ENCODE results near the gene RRP8.

RRP8 gene

GRCh38 chr11:6568191-6568918, 35.1 kb downstream of the RRP8 start:
- DNase-seq (ENCODE audit: low read depth in 2 of 2), result no peak

- DNase-seq (ENCODE audit: low read depth in 2 of 2), result no peak
These were observed 36.1 kb downstream of the RRP8 start for GRCh38 chr11:6567371-6567745.

GRCh38 chr11:6566704-6567370, 36.6 kb downstream of the RRP8 start:
- no peak for DNase-seq (ENCODE audit: low read depth in 2 of 2)

DNA sequence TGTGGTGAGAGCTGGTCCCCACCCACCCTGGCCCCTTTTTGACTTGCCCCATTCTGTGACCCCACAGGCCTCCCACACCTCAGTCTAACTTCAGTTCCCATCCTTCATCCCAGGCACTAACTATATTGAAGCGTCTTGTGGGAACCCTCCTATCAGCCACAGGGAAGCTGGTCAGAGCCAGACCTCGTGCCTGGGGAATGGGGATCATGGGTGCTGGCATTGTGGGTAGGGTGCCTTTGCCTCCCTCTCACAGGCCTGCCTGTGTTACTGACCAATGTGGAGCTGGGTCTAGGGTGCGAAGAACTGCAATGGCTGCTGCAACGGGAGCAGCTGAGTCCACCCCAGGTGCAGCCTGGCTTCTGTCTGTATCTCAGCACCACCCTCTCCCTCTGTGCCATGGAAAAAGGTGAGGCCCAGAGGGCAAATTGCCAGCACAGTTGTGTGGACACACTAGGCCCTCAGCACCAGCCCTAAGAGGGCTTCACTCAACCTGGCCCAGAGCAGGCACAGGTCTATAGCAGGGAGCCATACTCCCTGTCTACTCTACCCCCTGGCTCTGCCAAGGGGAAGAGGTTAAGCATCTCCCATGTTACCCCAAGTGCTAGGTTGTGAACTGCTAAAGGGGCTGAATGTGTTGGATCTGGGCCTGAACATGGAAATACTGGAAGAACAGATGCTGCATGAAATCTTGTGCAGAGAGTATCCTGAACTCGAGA, 37.3 kb downstream of the RRP8 start:
- DNase-seq (ENCODE audit: low read depth in 2 of 2), result no peak

DNA sequence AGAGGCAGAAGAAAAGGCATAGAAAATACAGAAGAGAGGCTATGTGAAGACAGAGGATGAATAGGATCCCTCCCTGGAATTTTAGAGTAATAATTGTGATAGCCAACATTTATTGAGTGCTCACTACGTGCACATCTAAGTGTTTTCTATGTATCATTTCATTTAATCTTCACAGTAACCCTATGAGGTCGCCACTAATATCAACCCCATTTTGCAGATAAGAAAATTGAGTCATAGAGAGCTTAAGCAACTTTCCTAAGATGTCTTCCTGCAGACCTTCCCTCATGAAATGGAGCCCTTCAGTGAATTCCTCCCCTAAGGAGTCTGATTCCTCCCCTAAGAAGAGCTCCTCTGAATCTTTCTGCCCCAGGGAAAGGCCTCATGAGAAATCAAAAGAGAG, 38.1 kb downstream of the RRP8 start:
- DNase-seq (ENCODE audit: low read depth in 2 of 2), result no peak

DNA sequence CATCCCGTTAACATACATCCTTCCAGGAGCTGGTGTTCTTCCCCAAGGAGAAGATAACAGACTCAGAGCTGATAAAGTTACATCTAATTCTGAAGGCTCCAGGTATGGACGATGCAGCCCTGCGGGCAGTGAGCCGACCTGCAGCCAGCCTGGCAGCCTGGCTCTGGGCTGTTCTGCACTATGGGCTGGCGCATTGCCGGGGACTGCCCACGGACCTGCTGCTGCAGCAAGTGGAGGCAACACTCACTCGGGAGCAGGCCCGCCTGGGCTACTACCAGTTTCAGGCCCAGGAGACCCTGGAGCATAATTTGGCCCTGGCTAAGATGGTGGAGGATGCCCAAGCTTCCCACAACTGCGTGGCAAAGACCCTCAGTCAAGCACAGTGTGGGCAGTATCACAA, 39.7 kb downstream of the RRP8 start:
- no peak for DNase-seq (ENCODE audit: low read depth in 2 of 2)

- DNase-seq (ENCODE audit: low read depth in 2 of 2), result no peak
These were observed 40.2 kb downstream of the RRP8 start for GRCh38 chr11:6563121-6563619.

GRCh38 chr11:6561288-6561687, 42.1 kb downstream of the RRP8 start:
- DNase-seq (ENCODE audit: low read depth in 2 of 2), result no peak

DNA sequence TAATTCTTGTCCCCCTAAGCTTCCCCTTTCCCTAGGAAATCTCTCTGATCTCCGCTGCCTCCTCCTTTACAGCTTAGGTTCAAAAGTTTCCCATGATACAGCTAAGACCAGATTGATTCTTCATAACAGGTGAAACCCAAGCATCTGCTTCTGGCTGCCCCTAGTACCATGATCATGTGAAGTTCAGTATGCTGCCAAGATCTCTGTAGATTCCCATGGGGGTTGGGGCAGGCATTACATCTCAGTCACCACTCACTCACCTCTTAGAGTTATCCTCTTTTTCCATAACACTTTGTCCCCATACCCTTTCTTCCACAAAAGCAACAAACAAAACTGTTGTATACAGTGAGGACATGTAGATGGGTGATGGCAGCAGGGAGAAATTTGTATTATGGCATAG, 44.0 kb downstream of the RRP8 start:
- no peak for DNase-seq (ENCODE audit: low read depth in 2 of 2)

DNA sequence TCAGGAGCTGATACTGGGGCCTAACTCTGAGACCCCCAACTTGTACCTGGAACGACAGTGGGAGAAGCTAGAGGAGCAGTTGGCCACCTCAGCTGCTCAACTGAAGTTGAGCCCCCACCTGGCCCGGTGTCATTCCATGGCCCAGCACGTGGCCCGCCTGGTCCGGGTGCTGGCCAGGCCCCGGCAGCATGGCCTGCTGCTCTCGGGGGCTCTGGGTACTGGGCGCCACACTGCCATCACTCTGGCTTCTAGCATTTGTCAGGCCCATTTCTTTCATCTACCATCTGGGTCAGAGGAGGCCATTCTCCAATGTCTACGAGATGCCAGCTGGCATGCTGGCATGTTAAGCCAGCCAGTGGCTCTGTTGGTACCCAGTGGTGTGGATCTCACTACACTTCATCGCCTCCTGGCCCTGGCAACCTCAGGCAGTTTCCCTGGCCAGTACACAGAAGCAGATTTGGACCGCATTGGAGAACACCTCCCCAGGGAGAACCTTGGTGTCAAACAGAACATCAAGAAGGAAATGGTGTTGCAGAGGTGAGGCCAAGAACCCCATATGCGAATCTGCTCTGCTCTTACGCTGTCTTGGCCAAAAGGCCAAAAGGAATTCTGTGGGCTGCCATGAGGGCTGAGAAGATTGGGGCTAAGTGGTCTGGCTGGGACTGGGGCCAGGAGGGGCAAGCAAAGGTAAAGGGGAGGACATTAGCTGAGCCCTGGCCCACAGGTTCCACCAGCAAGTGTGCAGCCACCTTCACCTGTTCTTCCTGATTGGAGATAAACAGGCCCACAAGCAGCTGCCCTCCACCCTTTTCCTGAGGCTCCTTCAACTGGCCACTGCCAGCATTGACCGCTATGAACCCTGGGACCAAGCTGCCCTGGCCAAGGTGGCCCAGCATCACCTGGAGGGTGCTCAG, 45.4 kb downstream of the RRP8 start:
- no peak for DNase-seq (ENCODE audit: low read depth in 2 of 2)

- no peak for DNase-seq (ENCODE audit: low read depth in 2 of 2)
These were observed 46.4 kb downstream of the RRP8 start for GRCh38 chr11:6557063-6557462.

DNA sequence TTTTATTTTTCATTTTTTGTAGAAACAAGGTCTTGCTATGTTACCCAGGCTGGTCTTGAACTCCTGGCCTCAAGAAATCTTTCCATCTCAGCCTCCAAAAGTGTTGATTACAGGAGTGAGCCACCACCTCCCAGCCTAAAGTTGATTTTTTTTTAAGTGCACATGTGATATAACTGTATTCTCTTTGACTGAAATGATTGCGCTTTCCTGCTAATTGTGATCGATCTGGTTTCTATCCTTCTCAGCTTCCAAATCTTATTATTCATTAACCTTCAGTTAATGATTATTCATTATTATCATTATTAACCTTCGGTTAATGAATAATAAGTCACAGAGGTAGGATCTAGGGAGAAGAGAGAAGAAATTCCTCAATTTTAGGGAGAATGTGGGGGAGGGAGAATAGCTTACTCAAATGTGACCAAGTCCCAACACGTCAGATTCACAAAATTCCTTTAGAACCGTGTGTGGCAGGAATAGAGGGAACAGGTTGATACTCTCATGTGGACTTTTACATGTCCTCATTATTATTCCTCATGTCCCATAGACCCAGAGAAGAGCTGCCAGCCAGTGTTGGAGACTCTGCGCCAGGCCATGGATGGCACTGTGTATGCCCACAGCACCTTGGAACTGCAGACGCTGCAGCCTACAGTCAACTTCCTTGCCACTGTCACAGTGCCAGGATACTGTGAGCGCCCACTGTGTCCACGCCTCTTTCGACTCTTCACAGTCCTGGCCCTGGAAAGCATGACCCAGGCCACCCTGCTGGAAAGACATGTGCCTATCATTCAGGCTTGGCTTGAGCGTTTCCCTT, 47.1 kb downstream of the RRP8 start:
- no peak for DNase-seq (ENCODE audit: low read depth in 2 of 2)

DNA sequence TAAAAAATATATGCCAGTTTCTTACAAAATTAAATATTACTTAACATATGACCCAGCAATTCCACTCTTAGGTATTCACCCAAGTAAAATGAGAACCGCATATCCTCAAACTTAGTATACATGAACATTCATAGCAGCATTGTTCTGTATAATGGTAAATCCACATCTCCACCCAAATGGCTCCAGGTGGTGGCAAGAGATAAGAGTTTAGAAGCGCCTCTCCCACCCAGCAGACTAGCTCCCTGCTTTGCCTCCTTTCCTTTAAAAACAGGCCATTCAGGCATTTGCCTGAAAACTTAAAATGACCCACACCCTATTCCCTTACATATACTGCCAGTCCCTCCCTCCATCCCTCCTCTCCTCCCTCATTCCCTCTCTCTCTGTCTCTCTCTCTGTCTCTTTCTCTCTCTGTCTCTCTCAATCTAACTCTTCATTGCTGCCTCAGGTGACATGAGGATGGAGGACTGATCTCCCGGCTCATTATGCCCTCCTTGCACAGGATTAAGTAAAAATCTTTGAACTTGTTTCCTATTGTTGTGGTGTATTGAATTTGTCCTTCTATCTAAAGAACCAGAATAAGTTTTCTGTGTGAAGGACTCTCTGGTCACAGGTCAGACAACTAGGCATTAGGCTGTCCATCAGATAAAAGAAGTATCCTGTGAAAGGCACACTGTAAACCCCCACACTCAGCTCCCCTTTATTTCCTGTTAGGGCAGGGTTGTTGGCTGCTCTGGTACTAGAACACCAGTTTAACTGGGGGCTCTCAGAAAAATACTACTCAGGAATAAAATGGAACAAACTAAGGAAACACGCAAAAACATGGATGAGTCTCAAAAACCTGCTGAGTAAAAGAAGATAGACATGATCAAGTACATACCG, 48.3 kb downstream of the RRP8 start:
- DNase-seq (ENCODE audit: low read depth in 2 of 2), result no peak

DNA sequence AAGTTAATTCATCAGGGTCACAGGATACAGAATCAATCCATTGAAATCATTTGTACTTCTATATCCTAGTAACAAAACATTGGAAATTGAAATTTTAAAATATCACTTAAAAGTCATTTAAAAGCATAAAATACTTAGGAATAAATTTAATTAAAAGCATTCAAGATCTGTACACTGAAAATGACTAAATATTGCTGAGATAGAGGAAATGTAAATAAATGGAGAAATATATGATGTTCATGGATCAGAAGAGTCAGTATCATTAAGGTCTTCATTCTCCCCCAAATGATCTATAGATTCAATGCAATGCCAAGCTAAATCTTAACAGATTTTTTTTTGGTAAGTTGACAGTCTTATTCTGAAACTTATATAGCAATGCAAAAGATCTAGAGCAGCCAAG, 49.8 kb downstream of the RRP8 start:
- no peak for DNase-seq (ENCODE audit: low read depth in 2 of 2)

DNA sequence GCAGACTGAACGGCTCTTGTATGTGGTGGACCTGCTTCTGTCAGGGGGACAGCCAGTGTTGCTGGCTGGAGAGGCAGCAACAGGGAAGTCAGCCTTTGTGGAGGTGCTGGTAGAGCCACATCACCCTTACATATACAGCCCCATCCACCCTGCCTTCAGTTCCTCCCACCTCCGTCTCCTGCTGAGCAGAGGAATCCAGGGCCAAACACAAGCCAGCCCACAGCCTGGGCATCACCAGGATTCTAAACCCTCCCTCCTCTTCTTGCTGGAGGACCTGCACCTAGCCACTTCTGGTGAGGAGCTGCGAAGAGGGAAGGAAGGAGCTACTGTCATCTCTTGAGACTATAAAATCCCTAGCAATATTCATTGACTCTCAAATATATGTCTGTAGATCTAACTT, 54.8 kb downstream of the RRP8 start:
- DNase-seq (ENCODE audit: low read depth in 2 of 2), result no peak

- no peak for DNase-seq (ENCODE audit: low read depth in 2 of 2)
These were observed 55.3 kb downstream of the RRP8 start for GRCh38 chr11:6548121-6548520.

GRCh38 chr11:6547177-6547576, 56.2 kb downstream of the RRP8 start:
- DNase-seq (ENCODE audit: low read depth in 2 of 2), result no peak

DNA sequence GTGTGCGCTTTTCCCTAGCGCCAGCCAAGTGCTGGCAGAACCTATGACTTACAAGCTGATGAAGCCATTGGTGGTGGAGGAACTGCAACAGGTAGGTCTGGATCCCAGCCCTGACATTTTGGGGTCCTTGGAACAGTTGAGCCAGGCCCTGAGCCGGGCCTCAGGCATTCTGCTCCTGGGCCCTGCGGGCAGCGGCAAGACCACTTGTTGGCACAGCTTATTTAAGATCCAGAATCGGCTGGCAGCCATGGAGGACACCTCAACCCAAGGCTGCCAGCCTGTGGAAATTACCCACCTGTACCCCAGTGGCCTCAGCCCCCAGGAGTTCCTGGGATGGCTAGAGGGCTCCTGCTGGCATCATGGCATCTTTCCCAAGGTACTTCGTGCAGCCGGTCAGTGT, 56.7 kb downstream of the RRP8 start:
- DNase-seq (ENCODE audit: low read depth in 2 of 2), result no peak

GRCh38 chr11:6545917-6546605, 57.4 kb downstream of the RRP8 start:
- no peak for DNase-seq (ENCODE audit: low read depth in 2 of 2)

Measured in stimulated activated CD4-positive, alpha-beta T cell treated with anti-CD3 and anti-CD28 coated beads, Interleukin-12 subunit alpha, Interleukin-12 subunit beta, amount 100 ng/mL, for 24 hours (primary cell).